Activated T-cell treated with anti-CD3 and anti-CD28 coated beads for 1 hour (primary cell): ENCODE data around the gene NLK.
"Not testable (repeated sequence)": the region's sequence is repeated elsewhere in the genome, so short reads cannot be mapped to it uniquely, and the experiment has no call there.

ENCODE experiments used
- DNase-seq: peaks from one replicate; pipeline ENCODE4 v3.0.0-alpha.2; 2020; ENCODE audit warnings: low read depth

Gene NLK

DNA sequence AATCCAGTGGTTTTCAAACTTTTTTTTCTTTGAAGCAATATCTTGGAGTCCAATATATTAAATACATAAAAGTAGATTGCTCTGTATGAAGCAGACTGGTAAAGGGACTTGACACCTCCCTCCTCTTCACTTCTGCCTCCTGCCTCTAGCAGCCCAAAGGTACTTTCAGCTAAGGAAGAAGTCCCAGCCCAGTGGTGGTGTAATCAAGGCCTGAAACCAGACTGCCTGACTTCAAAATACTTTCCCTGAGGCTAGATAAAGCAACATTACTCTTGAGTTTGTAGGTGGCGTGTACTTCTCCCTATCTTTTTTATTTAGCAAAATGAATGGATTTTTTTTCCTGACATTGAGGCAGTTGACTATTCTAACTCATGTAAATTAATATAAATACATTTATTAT lies 154.2 kb downstream of the NLK start:
- no peak for DNase-seq

DNA sequence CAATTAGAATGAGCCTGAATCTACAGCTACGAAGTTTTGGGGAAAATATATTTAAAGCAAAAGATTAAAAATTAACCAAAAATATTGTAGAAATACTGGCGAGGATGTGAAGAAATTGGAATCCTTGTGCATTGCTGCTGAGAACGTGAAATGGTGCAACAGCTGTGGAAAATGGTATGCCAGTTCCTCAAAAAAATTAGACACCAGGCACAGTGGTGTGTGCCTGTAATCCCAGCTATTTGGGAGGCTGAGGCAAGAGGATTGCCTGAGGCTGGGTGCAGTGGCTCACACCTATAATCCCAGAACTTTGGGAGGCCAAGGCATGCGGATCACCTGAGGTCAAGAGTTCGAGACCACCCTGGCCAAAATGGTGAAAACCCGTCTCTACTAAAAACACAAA lies 156.6 kb downstream of the NLK start:
- DNase-seq, result no peak

GRCh38 chr17:28199728-28200127 lies 157.3 kb downstream of the NLK start:
- DNase-seq, result no peak

DNA sequence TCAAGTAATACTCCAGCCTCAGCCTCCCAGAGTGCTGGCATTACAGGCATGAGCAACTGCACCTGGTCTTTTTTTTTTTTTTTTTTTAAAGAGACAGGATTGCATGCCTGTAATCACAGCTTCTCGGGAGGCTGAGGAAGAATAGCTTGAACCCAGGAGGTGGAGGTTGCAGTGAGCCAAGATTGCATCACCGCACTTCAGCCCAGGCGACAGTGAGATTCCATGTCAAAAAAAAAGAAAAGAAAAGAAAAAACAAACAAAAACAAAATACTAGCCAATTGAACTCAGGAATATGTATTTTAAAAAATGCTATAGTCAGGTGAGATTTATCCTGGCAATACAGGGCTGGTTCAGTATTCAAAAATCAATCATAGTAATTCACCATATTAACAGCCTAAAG lies 158.8 kb downstream of the NLK start:
- DNase-seq, result no peak

DNA sequence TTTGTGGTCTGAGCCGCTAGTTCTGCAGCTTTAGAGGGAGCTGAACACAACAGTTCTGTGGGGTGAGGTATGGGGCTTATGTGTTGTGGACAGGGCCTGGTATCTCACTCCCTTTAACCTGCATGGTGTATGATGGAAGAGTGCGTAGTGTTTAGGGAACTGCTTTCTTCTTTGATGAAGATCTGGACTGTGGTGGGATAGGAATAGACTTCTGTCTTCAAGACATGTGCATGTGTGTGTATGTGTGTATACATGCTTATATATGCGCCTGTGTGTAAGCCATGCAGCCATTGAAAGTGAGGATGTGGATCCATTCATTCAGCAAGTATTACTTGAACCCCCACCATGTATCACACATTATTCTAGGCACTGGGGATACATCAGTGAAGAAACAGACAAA lies 161.8 kb downstream of the NLK start:
- no peak for DNase-seq

DNA sequence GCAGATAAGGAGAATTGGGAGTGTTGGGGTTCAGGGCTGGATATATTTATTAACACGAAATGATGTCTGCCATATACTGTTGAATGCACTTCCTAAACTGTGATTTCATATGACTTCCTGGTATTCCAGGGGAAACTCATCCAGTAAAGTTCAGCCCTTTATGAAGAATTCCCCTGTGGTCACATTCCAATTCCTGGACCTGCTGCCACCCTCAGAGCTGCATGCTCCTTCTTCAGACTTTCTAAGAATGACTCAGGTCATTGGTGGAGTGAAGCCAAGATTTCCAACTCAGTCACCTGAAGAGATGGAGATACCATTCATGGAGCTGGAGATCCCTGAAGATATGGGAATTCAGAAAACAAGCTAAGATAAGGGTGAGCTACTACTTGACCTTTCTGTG lies 162.3 kb downstream of the NLK start:
- no peak for DNase-seq

GRCh38 chr17:28206292-28206691 lies 163.8 kb downstream of the NLK start:
- DNase-seq, result no peak

DNA sequence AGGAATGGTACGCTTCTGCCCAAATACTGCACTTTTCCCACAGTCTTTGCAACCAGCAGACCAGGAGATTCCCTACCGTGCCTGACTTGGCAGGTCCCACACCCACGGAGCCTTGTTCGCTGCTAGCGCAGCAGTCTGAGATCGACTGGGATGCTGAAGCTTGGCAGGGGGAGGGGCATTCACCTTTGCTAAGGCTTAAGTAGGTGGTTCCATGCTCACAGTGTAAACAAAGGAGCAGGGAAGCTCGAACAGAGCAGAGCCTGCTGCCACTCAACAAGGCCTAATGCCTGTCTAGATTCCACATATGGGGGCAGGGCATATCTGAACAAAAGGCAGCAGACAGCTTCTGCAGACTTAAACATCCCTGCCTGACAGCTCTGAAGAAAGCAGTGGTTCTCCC lies 169.3 kb downstream of the NLK start:
- DNase-seq, result no peak

- not testable (repeated sequence) for DNase-seq
Measured at GRCh38 chr17:28213578-28213977, 171.1 kb downstream of the NLK start.

DNA sequence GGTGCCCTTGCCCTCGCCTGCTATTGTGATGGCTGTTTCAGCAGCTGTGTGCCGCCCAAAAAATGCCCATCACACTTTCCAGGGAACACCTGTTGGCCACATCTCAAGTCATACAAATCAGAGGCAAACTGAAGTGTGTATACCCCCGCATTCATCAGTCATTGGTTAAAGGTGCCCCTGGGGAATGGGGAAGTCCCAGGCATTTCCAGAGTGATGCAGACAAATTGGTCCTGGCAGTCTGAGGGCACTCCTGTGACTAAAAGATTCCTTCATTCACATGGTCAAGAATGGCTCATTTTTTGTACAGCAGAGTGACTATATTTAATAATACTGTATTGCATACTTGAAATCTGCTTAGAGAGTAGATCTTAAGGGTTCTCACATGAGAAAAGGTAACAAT lies 173.6 kb downstream of the NLK start:
- no peak for DNase-seq

DNA sequence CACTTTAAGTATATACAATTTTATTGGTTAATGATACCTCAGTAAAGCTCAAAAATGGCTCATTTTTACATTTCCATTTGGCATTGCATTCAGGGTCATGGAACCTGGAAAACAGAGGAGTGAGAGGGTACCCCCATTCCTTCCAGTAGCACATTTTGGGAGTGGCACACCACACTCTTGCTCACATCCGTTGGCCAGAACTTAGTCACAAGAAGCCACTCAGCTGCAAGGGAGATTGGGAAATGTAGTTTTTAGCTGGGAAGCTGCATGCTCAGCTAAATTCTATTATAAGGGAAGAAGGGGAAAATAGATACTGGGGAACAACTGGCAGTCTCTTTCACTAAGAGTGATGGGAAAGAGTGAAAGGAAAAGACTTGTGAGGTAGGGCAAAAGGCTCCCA lies 174.1 kb downstream of the NLK start:
- no peak for DNase-seq

DNA sequence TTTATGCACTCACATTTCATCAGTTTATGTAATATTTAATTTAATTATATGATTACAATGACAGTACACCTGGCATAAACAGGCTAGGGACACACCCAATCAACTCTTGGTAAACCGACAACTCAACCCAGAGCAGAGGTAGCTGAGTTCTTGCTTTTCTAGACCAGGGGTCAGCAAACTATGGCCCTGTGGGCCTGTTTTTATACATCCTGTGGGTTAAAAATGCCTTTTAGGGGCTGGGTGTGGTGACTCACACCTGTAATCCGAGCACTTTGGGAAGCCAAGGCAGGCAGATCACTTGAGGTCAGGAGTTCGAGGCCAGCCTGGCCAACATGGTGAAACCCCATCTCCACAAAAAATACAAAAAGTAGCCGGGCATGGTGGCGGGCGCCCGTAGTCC lies 177.3 kb downstream of the NLK start:
- no peak for DNase-seq

GRCh38 chr17:28221751-28222414 lies 179.4 kb downstream of the NLK start:
- no peak for DNase-seq

DNA sequence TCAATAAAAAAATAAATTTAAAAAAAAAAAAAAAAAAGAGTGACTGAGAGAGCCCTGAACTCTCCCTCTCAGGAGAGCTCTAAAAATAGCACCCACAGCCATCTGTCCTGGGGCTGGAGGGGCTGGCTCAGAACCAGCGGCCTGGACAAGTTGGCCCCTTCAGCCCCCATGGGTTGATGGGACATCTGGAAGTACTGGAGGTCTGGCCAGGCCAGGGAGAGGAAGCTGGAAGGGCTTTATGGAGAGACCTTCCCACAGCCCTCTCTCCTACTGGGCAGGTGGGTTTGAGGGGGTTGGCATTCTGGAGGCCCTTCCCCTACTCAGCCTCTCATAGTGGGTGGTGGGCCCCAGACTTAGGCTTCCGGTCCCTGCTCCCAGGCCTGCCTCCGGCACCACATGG lies 182.8 kb downstream of the NLK start:
- no peak for DNase-seq

GRCh38 chr17:28225867-28226266 lies 183.4 kb downstream of the NLK start:
- DNase-seq, result no peak

- no peak for DNase-seq
Measured at GRCh38 chr17:28226563-28227315, 184.3 kb downstream of the NLK start.

DNA sequence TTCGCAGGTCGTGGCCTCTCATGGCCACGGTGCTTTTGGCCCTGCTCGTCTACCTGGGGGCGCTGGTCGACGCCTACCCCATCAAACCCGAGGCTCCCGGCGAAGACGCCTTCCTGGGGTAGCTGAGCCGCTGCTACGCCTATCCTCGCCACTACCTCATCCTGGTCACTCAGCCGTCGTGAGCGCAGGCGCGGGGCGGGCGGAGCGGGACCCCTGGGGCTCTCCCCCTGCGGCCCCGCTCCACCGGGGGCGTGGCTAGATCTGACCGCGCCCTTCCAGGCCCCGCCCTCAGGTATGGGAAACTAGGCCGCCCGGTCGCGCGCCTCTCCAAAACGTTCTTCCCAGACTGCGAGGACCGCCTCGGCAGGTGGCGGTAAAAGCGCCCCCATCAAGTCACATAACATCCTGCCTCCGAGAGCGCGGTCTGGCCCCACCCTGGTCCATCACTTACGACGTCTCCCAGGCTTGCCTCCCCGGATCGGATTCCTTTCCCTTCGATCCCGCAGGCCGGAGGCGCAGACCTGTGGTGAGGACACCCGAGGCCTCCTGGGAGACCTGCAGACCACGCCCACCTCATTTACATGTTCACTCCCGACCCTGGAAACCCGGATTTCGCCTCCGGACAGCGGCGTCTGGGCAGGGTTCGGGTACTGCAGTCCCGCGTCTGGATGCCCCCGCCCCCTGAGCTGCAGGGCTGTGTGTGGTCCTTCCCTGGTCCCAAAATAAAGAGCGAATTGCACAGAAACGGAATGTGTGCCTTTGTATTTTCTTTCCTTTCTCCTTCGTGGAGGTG lies 185.0 kb downstream of the NLK start:
- no peak for DNase-seq

DNA sequence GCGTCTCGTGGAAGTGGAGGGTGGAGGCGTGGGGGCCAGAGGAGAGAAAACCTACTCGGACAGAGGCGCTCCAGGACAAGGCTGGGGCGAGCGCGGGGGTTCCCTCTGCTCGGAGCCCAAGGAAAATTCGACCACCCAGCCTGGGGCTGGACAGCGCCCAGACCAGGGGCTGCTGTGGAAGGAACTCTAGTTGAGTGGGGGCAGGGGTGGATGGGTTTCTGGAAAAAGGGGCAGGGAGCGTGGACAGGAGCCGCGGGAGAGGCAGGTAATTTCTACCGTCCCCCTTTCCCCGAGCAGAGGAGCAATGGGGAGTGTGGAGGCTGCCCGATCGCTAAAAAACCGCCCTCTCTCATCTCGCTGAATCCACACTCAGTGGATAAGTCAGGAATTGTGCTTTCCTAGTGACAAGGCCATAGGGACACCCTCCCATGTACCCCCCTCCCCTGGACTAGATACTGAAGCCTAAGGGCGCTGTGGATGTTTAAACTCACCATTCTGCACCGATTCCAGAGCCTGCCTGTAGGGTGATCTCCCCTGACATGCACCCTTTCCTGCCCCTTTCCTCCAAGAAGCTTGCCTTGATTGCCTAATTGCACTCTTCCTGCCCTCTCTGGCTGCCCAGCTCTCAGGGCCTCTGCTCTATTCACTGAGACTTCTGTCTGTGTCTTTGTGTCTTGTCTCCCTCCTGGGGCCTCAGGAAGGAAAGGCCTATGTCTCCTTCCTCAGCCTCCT lies 185.8 kb downstream of the NLK start:
- no peak for DNase-seq

- DNase-seq, result no peak
Measured at GRCh38 chr17:28228986-28229729, 186.7 kb downstream of the NLK start.

GRCh38 chr17:28230011-28230410 lies 187.5 kb downstream of the NLK start:
- no peak for DNase-seq

DNA sequence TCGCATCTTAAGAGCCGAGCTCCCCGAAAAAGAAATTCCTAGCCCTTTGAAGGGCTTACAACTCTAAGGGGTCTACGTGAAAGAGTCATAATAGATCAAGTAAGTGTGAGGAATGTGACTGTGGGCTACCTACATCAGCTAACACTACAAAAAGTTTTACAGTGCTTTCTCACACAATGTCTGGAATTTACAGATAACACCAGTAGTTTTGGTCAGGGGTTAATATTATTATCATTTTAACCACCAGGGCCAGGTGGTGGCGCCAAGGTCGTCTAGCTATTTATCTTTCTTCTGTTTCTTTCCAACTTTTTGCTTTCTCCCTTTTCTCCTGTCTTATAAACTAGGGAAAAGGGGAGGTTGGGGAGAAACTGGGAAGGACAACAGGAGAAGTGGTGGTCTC lies 188.1 kb downstream of the NLK start:
- DNase-seq, result not testable (repeated sequence)

- DNase-seq, result not testable (repeated sequence)
Measured at GRCh38 chr17:28231624-28232023, 189.1 kb downstream of the NLK start.
